NCI-H2227 (cell line): ENCODE measurements around the gene TMEM215.
A peak's percentile ranks its signal among the peaks of the same experiment; 100 is the strongest.
"Not testable (repeated sequence)": the region's sequence is repeated elsewhere in the genome, so short reads cannot be mapped to it uniquely, and the experiment has no call there.

Source experiments
- DNase-seq: peaks from one replicate; lab custom pipeline; 2025; ENCODE audit not compliant: unreplicated experiment; lab: John Stamatoyannopoulos, UW

TMEM215 gene

GRCh38 chr9:32783168-32783891, at the start of gene TMEM215:
Gene TMEM215 (plus strand): TSS chr9:32783540. CDS start chr9:32784184, 644 bp downstream.
- DNase-seq, result peak; percentile 10

- no peak for DNase-seq
These were observed 47.9 kb upstream of the TMEM215 start for GRCh38 chr9:32735476-32735875.

GRCh38 chr9:32737378-32737777, 46.0 kb upstream of the TMEM215 start:
- no peak for DNase-seq

GRCh38 chr9:32738501-32739172, 44.7 kb upstream of the TMEM215 start:
- no peak for DNase-seq

- no peak for DNase-seq
These were observed 41.6 kb upstream of the TMEM215 start for GRCh38 chr9:32741706-32742105.

- DNase-seq, result no peak
These were observed 41.0 kb upstream of the TMEM215 start for GRCh38 chr9:32742296-32742695.

- DNase-seq, result no peak
These were observed 35.3 kb upstream of the TMEM215 start for GRCh38 chr9:32748013-32748412.

- DNase-seq, result no peak
These were observed 27.6 kb upstream of the TMEM215 start for GRCh38 chr9:32755730-32756129.

GRCh38 chr9:32764139-32764538, 19.2 kb upstream of the TMEM215 start:
- no peak for DNase-seq

- no peak for DNase-seq
These were observed 8.1 kb upstream of the TMEM215 start for GRCh38 chr9:32775283-32775682.

GRCh38 chr9:32776201-32776600, 7.1 kb upstream of the TMEM215 start:
- no peak for DNase-seq

GRCh38 chr9:32782476-32783167, 718 bp upstream of the TMEM215 start:
- DNase-seq, result no peak

GRCh38 chr9:32787816-32788215, 4.5 kb downstream of the TMEM215 start:
- DNase-seq, result no peak

- DNase-seq, result not testable (repeated sequence)
These were observed 12.7 kb downstream of the TMEM215 start for GRCh38 chr9:32796015-32796414.

- DNase-seq, result no peak
These were observed 18.2 kb downstream of the TMEM215 start for GRCh38 chr9:32801530-32801929.

GRCh38 chr9:32807217-32807616, 23.9 kb downstream of the TMEM215 start:
- no peak for DNase-seq

- no peak for DNase-seq
These were observed 27.9 kb downstream of the TMEM215 start for GRCh38 chr9:32811246-32811645.

GRCh38 chr9:32820322-32820721, 37.0 kb downstream of the TMEM215 start:
- DNase-seq, result no peak

GRCh38 chr9:32823101-32823500, 39.8 kb downstream of the TMEM215 start:
- no peak for DNase-seq

- no peak for DNase-seq
These were observed 40.2 kb downstream of the TMEM215 start for GRCh38 chr9:32823551-32823950.

GRCh38 chr9:32825203-32825602, 41.9 kb downstream of the TMEM215 start:
- no peak for DNase-seq

- no peak for DNase-seq
These were observed 45.5 kb downstream of the TMEM215 start for GRCh38 chr9:32828861-32829260.
